Activated CD8-positive, alpha-beta T cell treated with anti-CD3 and anti-CD28 coated beads, Interleukin-2, amount 10 ng/mL, durations not matched to agents 7 days and 5 days (primary cell): ENCODE results near the gene LMF1. TPM values are rescaled to one million over a fixed set of nuclear protein-coding genes. Genes with fewer than 3 reads are reported as not detected.

Source experiments
- ATAC-seq: fragments of 150-1000 bp; cut with Tn5 transposase; one replicate; pipeline ENCODE4 v1.10.0; 2021; ENCODE audit warnings: moderate library complexity
- CTCF ChIA-PET: fragments of 350-600 bp; sonication (Branson Sonifier 250); formaldehyde crosslinking; loops from one replicate; lab custom pipeline; 2021; ENCODE audit warnings: antibody characterized with exemption; lab: Charles Lee
- POLR2A ChIA-PET: fragments of 350-600 bp; sonication (Branson Sonifier 250); formaldehyde crosslinking; loops from one replicate; lab custom pipeline; 2021; ENCODE audit warnings: antibody characterized with exemption; lab: Charles Lee
- DNase-seq: peaks from one replicate; pipeline ENCODE4 v3.0.0-alpha.2; 2020
- H3K27ac Mint-ChIP-seq: one replicate; pipeline ENCODE4 v1.8.0; 2021; ENCODE audit warnings: mild to moderate bottlenecking, mixed read lengths
- H3K27me3 Mint-ChIP-seq: one replicate; pipeline ENCODE4 v1.8.0; 2021; ENCODE audit warnings: low read depth, mixed read lengths
- H3K36me3 Mint-ChIP-seq: one replicate; pipeline ENCODE4 v1.8.0; 2021; ENCODE audit warnings: low read depth, mixed read lengths
- H3K4me1 Mint-ChIP-seq: one replicate; pipeline ENCODE4 v1.8.0; 2021; ENCODE audit warnings: low read depth, mixed read lengths
- H3K4me3 Mint-ChIP-seq: one replicate; pipeline ENCODE4 v1.8.0; 2021; ENCODE audit warnings: mild to moderate bottlenecking, mixed read lengths
- H3K9me3 Mint-ChIP-seq: one replicate; pipeline ENCODE4 v1.8.0; 2022; ENCODE audit warnings: mixed read lengths; ENCODE audit not compliant: insufficient read depth
- total RNA-seq, 2 experiments: library from RNA; stranded (reverse); gene quantifications; one replicate each; pipeline ENCODE4 v1.2.3, GENCODE V29; 2021

The LMF1 gene
- total RNA-seq, 2 experiments from 2014 or later, result 14.3 to 17.4 TPM

DNA sequence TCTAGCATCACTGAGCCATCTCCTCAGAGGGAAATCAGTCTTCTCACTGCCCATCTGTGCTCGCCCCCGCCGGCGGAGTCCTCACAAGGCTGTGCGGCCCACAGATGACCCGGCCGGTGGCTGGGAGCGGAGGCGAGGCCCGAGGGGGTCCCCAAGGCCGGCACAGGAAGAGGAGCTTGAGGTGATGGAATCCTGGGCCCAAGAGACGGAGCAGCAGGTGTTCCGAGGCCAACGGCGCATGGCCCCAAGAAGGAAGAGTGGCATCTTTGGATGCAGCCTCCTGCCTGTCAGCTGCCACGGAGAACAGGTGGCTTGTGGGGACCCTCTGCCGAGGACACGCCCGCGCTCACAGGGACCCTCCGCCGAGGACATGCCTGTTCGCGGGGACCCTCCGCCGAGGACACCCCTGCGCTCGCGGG is 97.5 kb downstream of the LMF1 start:
- DNase-seq (no peak), ATAC-seq (no peak)
- POLR2A ChIA-PET, result no interaction called here
- Mint-ChIP-seq H3K4me3 (no peak overlapping the region), H3K4me1 (no peaks in the 10 kb centered on the region), H3K27ac (no peak overlapping the region), H3K9me3 (no peaks in the 10 kb centered on the region), H3K27me3 (no peaks in the 10 kb centered on the region), H3K36me3 (no peaks in the 10 kb centered on the region)
- CTCF ChIA-PET, result no interaction called here

DNA sequence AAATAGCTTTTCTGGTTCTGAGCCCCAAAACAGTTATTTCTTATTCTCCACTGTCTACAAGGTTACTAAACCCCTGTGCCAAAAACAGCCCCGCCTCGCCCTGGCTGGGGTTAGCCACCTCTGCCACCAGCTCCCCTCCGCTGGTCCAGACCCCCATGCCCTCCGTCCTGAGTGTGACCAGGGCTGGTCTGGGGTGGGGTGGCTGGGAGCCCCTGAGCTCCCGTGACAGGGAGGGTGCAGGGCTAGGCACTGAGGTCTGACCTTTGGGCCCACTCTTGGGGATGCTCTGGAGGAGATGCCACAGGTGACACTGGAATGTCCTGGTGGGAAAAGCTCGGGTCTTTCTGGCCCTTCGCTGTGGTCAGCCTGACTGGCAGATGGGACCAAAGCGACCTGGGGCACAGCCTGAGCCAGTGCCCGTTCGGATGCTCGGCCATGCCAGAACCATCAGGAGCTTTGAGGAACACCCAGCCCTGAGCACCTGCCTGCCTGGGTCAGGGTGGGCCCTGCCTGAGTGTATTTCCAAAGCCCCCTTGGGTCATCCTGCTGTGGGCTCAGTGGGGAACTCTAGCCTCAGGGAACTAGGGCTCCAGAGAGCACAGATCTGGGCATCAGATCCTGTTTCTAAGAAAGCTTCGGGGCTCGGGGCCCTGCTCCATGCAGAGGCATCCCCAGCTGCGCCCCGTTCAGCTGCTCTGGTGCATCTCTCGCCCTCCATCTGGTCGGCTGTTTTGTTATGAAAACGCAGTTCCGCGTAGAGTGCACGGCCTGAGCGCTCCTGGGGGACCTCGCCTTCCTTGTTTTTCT is 98.1 kb downstream of the LMF1 start:
- no peaks in the 10 kb centered on the region for H3K9me3 Mint-ChIP-seq
- DNase-seq (no peak), ATAC-seq (no peak)
- H3K27ac Mint-ChIP-seq, result no peak overlapping the region
- H3K36me3 Mint-ChIP-seq, result no peaks in the 10 kb centered on the region
- CTCF ChIA-PET, result no interaction called here
- H3K4me1 Mint-ChIP-seq, result no peaks in the 10 kb centered on the region
- H3K4me3 Mint-ChIP-seq, result no peak overlapping the region
- no peaks in the 10 kb centered on the region for H3K27me3 Mint-ChIP-seq
- POLR2A ChIA-PET, result no interaction called here

DNA sequence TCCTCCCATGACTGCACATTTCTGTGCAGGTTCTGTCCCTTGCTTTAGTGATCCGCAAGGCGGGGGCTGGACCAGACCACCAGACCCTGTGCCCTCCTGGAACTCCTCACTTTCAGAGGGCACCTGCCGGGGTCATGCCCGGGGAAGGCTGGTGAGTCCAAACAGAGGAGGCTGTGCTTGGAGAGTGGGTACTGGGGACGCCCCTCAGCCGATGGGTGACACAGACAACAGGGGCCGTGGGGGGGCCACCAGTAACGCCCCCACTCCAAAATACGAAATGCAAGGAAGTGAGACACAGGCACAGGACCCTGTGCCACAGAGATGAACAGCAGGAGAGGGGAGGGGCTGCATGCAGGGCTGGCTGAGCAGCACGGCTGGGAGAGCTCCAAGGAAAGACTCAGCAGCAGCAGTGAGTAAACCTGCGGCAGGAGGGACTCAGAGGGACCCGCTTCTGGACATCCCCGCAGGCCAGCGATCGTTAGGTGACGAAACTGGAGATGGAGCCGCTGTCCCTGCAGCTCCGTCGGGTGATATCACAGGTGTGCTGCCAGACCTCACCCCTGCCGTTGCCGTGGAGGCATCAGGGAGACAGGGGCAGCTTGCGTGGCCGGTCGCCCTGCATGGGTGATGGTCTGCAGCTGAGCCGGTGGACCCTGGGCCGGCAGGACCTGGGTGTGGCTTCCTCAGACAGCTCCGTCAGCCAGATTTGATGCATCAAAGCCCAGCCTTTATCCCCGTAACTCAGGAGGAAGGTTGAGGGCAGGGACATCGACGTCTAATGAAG is 99.0 kb downstream of the LMF1 start:
- no peak for DNase-seq
- no peaks in the 10 kb centered on the region for H3K27me3 Mint-ChIP-seq
- no peaks in the 10 kb centered on the region for H3K4me1 Mint-ChIP-seq
- no peaks in the 10 kb centered on the region for H3K9me3 Mint-ChIP-seq
- ChIA-PET POLR2A (no interaction called here), CTCF (no interaction called here)
- no peak overlapping the region for H3K4me3 Mint-ChIP-seq
- H3K36me3 Mint-ChIP-seq, result no peaks in the 10 kb centered on the region
- no peak overlapping the region for H3K27ac Mint-ChIP-seq
- no peak for ATAC-seq

DNA sequence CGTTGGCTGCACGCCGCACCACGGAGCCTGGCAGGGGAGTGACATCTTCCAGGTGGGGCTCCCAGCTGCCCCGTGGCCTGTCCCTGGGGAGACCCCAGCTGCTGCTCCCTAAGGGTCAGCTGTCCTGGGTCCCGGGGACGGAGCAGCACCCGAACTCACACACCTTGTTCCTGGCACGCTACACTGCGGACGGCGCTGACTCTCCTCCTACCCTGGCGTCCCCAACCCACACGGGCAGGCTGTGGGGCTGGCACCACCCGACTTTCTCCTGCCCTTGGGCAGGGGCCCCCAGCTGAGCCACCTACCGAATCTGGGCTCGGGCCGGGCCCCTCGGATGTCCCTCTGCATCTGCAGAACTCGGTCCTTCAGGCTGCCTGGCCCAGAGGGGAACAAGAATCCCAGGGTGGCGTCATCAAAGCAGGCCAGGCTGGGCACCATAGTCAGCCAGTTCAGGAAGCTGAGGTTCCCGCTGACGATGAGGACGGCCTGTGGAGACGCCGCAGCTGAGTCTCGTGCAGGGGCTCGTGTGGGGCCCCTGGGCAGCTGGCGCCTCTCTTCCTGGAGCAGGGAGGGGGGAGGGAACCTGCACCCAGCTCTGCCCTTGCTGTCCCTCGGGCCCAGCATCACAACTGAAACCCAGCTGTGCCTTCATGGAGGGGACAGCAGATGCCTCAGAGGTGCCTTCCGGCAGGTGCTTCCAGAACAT is 99.8 kb downstream of the LMF1 start:
- H3K9me3 Mint-ChIP-seq, result no peaks in the 10 kb centered on the region
- H3K27me3 Mint-ChIP-seq, result no peaks in the 10 kb centered on the region
- H3K27ac Mint-ChIP-seq, result no peak overlapping the region
- H3K36me3 Mint-ChIP-seq, result no peaks in the 10 kb centered on the region
- no peak for ATAC-seq
- no peaks in the 10 kb centered on the region for H3K4me1 Mint-ChIP-seq
- DNase-seq, result no peak
- CTCF ChIA-PET, result no interaction called here
- H3K4me3 Mint-ChIP-seq, result no peak overlapping the region
- POLR2A ChIA-PET, result no interaction called here

DNA sequence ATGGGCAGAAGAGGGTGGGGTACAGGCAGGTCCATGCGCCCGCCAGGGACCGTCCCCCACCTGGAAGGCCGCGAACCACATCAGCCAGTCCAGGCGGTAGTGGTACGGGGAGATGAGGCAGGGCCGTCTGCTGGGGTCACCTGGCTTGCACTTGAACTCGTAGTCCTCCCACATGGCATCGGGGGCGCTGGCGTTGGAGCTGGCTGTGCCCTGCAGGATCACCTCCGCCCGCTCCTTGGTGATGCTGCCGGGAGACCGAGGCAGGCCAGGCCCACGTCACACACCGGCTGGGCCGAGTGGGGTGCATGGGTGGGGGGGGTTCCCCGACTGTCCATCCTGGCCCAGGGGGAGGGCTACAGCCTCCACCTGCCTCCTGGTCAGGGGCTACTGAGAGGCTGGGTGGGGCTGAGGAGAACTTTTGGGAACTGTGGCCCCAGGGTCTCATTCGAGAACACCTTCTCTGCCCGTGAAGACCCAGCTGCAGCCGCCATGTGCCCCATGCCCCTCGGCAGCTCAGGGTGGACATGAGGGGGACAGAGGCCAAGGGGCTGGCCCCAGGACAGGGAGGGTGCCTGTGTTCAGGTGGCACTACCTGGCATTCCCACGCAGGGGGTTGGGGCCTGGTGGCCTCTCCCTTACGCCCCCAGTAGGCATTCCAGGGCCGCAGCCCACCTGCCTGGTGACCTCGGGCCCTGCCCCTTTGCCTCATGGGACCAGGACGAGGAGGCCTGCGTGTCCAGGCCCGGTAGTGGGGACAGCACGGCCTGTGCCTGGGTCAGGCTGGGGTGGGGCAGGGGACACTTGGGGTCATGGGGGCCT is 100.8 kb downstream of the LMF1 start:
- ChIA-PET CTCF (no interaction called here), POLR2A (no interaction called here)
- Mint-ChIP-seq H3K27me3 (no peaks in the 10 kb centered on the region), H3K4me1 (no peaks in the 10 kb centered on the region), H3K9me3 (no peaks in the 10 kb centered on the region), H3K36me3 (no peaks in the 10 kb centered on the region), H3K27ac (no peak overlapping the region), H3K4me3 (no peak overlapping the region)
- ATAC-seq (no peak), DNase-seq (no peak)

DNA sequence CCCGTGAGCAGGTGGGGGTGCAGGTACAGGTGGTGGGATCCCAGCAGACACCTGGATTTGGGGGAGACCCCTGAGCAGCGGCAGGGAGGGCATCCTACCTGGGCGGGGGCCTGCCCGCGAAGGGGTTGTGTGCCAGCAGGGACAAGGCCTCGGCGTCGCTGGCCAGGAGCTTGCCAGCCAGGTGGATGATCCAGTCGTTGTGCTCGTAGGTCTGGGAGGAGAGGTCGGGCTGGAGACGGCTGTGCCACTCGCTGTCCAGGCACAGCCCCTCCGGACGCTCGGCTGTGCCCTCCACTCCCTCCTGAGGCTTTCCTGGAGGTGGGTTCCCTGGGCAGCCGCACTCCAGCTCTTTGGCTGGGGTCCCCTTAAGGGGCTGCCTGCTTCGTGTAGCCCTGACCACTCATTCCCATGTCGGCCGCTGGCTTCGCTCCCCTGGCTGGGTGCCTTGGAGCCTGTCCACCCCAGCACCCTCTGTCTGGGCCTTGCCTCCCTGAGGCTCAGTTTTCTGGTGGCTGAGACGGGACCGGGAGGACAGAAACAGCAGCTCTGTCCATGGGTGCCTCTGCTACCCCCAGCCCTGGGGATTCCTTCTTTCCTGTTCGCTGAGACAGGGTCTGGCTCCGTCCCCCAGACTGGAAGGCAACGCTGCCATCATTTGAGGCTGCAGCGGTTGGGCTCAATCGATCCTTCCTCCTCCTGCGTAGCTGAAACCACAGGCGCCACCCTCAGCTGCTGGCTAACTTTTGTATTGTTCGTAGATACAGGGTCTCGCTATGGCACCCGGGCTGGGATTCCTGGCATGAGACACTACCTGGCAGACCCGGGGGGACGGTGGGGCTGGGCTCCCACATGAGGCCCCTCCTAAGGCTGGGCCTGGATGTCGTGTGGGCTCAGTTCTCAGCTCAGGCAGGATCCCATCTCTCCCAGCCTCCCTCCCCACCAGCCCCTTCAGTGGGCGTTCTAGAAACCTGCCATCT is 101.7 kb downstream of the LMF1 start:
- H3K27ac Mint-ChIP-seq, result no peak overlapping the region
- ChIA-PET POLR2A (no interaction called here), CTCF (no interaction called here)
- no peaks in the 10 kb centered on the region for H3K36me3 Mint-ChIP-seq
- H3K9me3 Mint-ChIP-seq, result no peaks in the 10 kb centered on the region
- no peak for DNase-seq
- H3K27me3 Mint-ChIP-seq, result no peaks in the 10 kb centered on the region
- ATAC-seq, result no peak
- H3K4me1 Mint-ChIP-seq, result no peaks in the 10 kb centered on the region
- H3K4me3 Mint-ChIP-seq, result no peak overlapping the region

DNA sequence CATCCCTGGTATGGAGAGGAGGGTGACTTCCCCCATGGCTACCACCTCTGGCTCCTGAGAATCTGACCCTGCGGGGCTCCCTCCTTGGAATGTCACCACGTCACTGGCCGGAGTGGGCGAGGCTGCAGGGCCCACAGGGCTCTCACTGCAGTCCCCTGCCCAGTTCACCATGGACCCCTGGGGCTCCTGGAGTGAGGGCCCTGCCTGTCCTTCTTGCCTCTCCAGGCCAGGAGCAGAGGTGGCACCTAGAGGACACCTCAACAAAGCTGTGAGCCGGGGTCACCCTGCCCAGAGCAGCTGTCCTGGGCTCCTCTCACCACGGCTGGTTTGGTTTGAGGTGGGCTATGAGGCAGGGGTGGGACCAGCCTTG is 102.4 kb downstream of the LMF1 start:
- Mint-ChIP-seq H3K27me3 (no peaks in the 10 kb centered on the region), H3K4me1 (no peaks in the 10 kb centered on the region), H3K36me3 (no peaks in the 10 kb centered on the region), H3K4me3 (no peak overlapping the region), H3K9me3 (no peaks in the 10 kb centered on the region), H3K27ac (no peak overlapping the region)
- CTCF ChIA-PET, result no interaction called here
- DNase-seq (no peak), ATAC-seq (no peak)
- POLR2A ChIA-PET, result no interaction called here

DNA sequence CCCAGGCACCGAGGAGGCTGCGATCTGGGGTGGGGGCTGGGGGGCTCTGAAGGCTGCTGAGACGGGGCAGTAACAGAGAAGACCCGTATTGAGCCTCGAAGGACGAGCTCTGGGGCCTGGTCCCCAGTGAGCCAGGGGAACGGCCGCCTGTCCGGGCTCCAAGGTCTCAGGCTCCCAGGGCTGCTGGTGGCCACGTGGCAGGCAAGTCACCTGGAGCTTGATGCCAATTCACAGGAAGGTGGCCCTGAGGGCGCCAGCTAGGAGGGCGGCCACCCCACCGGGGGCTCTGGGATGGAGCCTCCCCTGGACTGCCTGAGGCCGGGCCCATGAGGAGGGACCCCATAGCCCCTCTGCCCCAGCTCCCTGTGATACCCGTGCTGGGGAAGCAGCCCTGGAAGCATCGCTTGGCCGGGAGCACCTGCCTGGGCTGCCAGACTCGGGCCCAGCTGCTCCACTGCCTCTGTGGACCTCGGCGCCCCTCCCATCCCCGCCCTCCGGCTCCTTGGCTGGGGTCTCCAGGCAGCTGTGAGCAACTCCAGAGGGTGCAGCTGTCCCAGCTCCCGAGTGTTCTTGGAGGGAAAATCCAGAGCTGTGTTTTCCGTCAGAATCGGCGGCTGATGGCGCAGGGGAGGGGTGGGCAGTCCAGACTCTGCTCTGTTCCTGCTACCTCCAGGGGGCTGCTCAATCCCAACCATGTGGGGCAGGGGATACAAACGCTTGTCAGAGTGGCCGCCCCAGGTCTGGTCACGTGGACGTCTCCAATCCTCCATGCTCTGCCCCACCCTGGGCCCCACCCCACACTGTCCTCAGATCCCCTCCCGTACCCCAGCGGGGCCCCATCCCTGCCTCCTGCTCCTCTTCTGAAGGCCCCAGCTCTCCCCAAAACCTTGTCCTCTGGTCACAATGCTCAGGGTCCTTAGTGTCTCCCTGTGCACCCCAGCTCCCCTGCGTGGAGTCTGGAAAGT is 103.1 kb downstream of the LMF1 start:
- POLR2A ChIA-PET, result no interaction called here
- Mint-ChIP-seq H3K9me3 (no peaks in the 10 kb centered on the region), H3K27ac (no peak overlapping the region), H3K27me3 (no peaks in the 10 kb centered on the region), H3K36me3 (no peaks in the 10 kb centered on the region), H3K4me3 (no peak overlapping the region), H3K4me1 (no peaks in the 10 kb centered on the region)
- no peak for DNase-seq
- no peak for ATAC-seq
- CTCF ChIA-PET, result no interaction called here

DNA sequence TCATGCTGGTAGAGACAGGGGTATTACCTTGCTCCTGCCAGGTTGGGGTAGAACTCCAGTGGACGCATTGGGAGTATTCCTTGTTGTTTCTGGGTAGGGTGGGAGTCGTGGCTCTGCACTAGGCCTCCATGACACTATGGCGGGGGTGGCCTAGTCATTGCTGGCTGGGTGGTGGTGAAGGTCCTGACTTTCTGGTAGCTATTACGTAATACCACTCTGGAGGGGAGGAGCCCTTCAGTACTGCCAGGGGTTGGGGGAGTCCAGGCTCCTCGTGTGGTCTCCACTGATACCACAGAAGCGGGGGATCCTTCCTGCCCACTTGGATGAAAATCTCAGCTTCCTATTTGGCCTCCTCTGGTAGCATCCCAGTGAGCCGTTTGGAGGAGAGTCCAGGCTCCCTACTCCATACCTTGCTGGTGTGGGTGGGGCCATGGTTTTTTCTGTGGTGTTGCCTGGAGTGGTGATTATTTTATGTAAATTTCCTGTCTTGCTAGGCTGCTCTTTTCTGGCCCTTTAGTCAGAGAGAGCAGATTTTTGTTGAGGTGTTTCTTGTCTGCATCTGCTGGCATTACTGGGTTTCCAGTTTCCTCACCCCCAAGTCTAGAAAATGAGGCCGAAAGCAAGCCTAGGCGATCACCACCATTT is 104.4 kb downstream of the LMF1 start:
- ChIA-PET CTCF (no interaction called here), POLR2A (interaction anchor here (0.6 kb wide), 1 partner anchor 93 kb away, joined by 4 read pairs; no protein-coding TSS in a partner anchor)
- Mint-ChIP-seq H3K4me1 (no peaks in the 10 kb centered on the region), H3K9me3 (no peaks in the 10 kb centered on the region), H3K27ac (no peak overlapping the region), H3K36me3 (no peaks in the 10 kb centered on the region), H3K27me3 (no peaks in the 10 kb centered on the region), H3K4me3 (no peak overlapping the region)
- no peak for DNase-seq
- ATAC-seq, result no peak

DNA sequence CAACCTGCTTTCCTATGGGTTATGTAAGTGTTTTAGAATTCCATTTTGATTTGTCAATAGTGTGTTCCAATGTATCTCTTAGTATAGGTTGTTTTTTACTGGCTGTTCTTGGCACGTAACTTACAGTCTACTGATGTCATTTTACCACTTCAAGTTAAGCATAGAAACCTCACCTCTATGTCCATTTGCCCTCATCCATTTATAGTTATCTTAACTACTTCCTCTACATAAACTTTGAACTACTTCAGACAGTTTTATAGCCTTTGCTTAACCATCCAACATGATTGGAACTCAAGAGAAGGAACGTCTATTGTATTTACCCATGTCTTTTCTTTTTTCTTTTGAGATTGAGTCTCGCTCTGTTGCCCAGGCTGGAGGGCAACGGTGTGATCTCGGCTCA is 105.8 kb downstream of the LMF1 start:
- Mint-ChIP-seq H3K4me3 (no peak overlapping the region), H3K36me3 (peaks cover 3% of the 10 kb centered on the region), H3K9me3 (peaks cover 7% of the 10 kb centered on the region), H3K27me3 (no peaks in the 10 kb centered on the region), H3K27ac (no peak overlapping the region), H3K4me1 (no peaks in the 10 kb centered on the region)
- DNase-seq (no peak), ATAC-seq (no peak)
- ChIA-PET CTCF (no interaction called here), POLR2A (interaction anchor here (0.6 kb wide), 1 partner anchor 99 kb away, joined by 3 read pairs; no protein-coding TSS in a partner anchor)
